Muscle layer of colon (tissue), 2 donors: ENCODE data around the gene CNBP.
A peak's percentile ranks its signal among the peaks of the same experiment; 100 is the strongest.
"Not testable (repeated sequence)": the region's sequence is repeated elsewhere in the genome, so short reads cannot be mapped to it uniquely, and the experiment has no call there.

Experiments used
- H3K27ac ChIP-seq: one replicate; pipeline ENCODE4 v1.7.0; 2013; ENCODE audit warnings: low read depth, mild to moderate bottlenecking, low read length, moderate library complexity
- H3K27me3 ChIP-seq, 2 donors: one replicate each; pipeline ENCODE4 v1.7.0; 2013; ENCODE audit warnings: low read length in 2 of 2, mild to moderate bottlenecking in 2 of 2; ENCODE audit not compliant: insufficient read depth in 2 of 2, control insufficient read depth in 1 of 2
- H3K36me3 ChIP-seq: one replicate; pipeline ENCODE4 v1.7.0; 2013; ENCODE audit warnings: mild to moderate bottlenecking, low read length; ENCODE audit not compliant: insufficient read depth
- H3K4me1 ChIP-seq: one replicate; pipeline ENCODE4 v1.7.0; 2013; ENCODE audit warnings: mild to moderate bottlenecking, low read length; ENCODE audit not compliant: insufficient read depth
- H3K4me3 ChIP-seq, 2 donors: one replicate each; pipeline ENCODE4 v1.7.0; 2013; ENCODE audit warnings: low read length in 2 of 2, low read depth in 1 of 2, mild to moderate bottlenecking in 1 of 2, moderate library complexity in 1 of 2
- H3K9ac ChIP-seq: one replicate; pipeline ENCODE4 v1.7.0; 2013; ENCODE audit warnings: low read length
- H3K9me3 ChIP-seq: one replicate; pipeline ENCODE4 v1.7.0; 2013; ENCODE audit warnings: mild to moderate bottlenecking, low read length
- donor health status: abdominal sarcoma.
- donor health status: Adenocarcinoma of cecum.

CNBP gene

GRCh38 chr3:129160891-129161859 is 22.5 kb downstream of the CNBP start, which contains the start of gene ISY1:
Gene ISY1 (minus strand): TSS chr3:129161063. CDS start chr3:129160975, 88 bp downstream.
- peak within 1 kb of the TSS; percentile 96 for H3K27ac ChIP-seq
- H3K9ac ChIP-seq: peak within 1 kb of the TSS; percentile 93
- H3K4me1 ChIP-seq: peaks cover 20% of the 10 kb centered on the region
- no peaks in the 10 kb centered on the region for H3K27me3 ChIP-seq
- peak within 1 kb of the TSS; percentile 72 to 98 for H3K4me3 ChIP-seq
- peaks cover 32% of the 10 kb centered on the region for H3K36me3 ChIP-seq
- no peaks in the 10 kb centered on the region for H3K9me3 ChIP-seq

- Histone ChIP-seq H3K27ac (no peak overlapping the region), H3K36me3 (peaks cover 23% of the 10 kb centered on the region), H3K4me1 (no peaks in the 10 kb centered on the region), H3K9me3 (no peaks in the 10 kb centered on the region), H3K9ac (no peak overlapping the region), H3K4me3 (no peak overlapping the region), H3K27me3 (no peaks in the 10 kb centered on the region)
Measured at GRCh38 chr3:129144786-129145185, 38.9 kb downstream of the CNBP start.

DNA sequence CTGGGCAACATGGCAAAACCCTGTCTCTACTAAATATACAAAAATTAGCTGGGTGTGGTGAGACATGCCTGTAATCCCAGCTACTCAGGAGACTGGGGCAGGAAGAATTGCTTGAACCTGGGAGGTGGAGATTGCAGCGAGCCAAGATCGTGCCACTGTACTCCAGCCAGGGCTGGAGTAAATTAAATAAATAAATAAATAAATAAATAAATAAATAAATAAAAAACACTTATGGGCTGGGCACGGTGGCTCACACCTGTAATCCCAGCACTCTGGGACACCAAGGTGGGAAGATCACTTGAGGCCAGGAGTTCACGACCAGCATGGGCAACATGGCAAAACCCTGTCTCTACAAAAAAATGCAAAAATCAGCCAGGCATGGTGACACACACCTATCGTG is 42.7 kb downstream of the CNBP start:
- not testable (repeated sequence) for H3K4me3 ChIP-seq
- H3K36me3 ChIP-seq: peaks cover 26% of the 10 kb centered on the region

GRCh38 chr3:129139911-129140310 is 43.8 kb downstream of the CNBP start:
- peaks cover 19% of the 10 kb centered on the region for H3K36me3 ChIP-seq

More for the DNA sequence above, 42.7 kb downstream of the CNBP start:
- H3K4me1 ChIP-seq, H3K27me3 ChIP-seq, H3K9me3 ChIP-seq, H3K27ac ChIP-seq, H3K9ac ChIP-seq: not testable (repeated sequence)

GRCh38 chr3:129136275-129136674 is 47.4 kb downstream of the CNBP start:
- not testable (repeated sequence) for H3K9me3 ChIP-seq

More at GRCh38 chr3:129139911-129140310, 43.8 kb downstream of the CNBP start:
- Histone ChIP-seq H3K4me3 (no peak overlapping the region), H3K4me1 (no peaks in the 10 kb centered on the region), H3K9me3 (no peaks in the 10 kb centered on the region), H3K27ac (no peak overlapping the region), H3K27me3 (no peaks in the 10 kb centered on the region), H3K9ac (no peak overlapping the region)

GRCh38 chr3:129132097-129132866 is 51.4 kb downstream of the CNBP start:
- no peak overlapping the region for H3K9ac ChIP-seq
- peaks cover 61% of the 10 kb centered on the region for H3K36me3 ChIP-seq
- no peaks in the 10 kb centered on the region for H3K4me1 ChIP-seq

More at GRCh38 chr3:129136275-129136674, 47.4 kb downstream of the CNBP start:
- not testable (repeated sequence) for H3K27ac ChIP-seq, H3K4me1 ChIP-seq, H3K9ac ChIP-seq, H3K4me3 ChIP-seq, H3K27me3 ChIP-seq
- H3K36me3 ChIP-seq: peaks cover 43% of the 10 kb centered on the region

DNA sequence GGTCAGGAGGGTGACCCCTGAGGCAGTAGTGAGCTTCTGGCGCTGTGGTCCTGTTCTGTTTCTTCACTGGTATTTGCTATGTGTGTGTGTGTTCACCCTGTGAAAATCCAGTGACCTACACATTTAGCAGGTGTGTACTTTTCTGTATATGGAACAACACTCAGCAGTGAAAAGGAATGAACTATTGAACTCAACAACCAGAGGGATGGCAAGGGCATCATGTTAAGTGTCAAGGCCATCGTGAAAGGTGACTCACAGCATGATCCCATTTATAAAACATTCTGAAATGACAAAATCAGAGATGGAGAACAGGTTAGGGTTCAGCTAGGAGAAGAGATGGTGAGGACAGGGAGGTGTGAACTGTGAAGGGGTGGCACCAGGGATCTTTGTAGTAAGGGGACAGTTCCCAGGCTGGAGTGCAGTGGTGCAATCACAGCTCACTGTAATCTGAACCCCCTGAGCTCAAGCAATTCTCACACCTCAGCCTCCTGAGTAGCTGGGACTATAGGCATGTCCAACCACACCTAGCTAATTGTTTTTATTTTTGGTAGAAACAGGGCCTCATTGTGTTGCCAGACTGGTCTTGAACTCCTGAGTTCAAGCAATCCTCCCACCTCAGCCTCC is 52.1 kb downstream of the CNBP start:
- Histone ChIP-seq H3K36me3 (peaks cover 61% of the 10 kb centered on the region), H3K9ac (no peak overlapping the region)

More at GRCh38 chr3:129132097-129132866, 51.4 kb downstream of the CNBP start:
- Histone ChIP-seq H3K9me3 (no peaks in the 10 kb centered on the region), H3K4me3 (no peak overlapping the region), H3K27me3 (no peaks in the 10 kb centered on the region), H3K27ac (no peak overlapping the region)

DNA sequence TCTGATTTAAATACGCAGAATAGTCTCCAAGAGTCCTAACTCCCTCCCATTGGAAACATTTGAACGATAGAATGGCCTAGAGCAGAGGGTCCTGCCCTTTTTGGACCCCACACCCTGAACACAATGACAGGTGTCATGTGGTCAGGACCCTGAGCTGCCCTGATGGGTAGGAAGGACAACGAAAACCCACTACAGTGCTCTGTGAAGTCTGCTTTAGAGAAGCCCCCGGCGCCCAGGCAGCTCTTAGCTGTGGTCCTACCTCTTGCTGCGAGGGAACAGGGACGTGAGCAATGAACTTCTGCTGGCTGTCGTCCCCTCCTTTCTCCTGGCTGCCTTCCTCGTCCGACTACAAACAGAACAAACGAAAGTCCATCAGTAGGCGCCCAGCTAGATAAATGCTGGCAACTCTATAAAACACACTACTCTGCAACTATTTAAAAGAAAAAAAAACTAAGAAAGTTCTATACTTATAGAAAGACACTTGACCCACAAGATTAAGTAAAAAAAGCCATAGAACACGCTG is 53.3 kb downstream of the CNBP start:
- H3K36me3 ChIP-seq: peaks cover 61% of the 10 kb centered on the region
- H3K27me3 ChIP-seq: no peaks in the 10 kb centered on the region
- no peaks in the 10 kb centered on the region for H3K9me3 ChIP-seq
- no peak overlapping the region for H3K4me3 ChIP-seq
- H3K27ac ChIP-seq: no peak overlapping the region
- H3K4me1 ChIP-seq: no peaks in the 10 kb centered on the region
- no peak overlapping the region for H3K9ac ChIP-seq

More for the DNA sequence above, 52.1 kb downstream of the CNBP start:
- H3K4me1 ChIP-seq: no peaks in the 10 kb centered on the region
- no peak overlapping the region for H3K27ac ChIP-seq
- H3K27me3 ChIP-seq: no peaks in the 10 kb centered on the region
- H3K4me3 ChIP-seq: no peak overlapping the region
- no peaks in the 10 kb centered on the region for H3K9me3 ChIP-seq

DNA sequence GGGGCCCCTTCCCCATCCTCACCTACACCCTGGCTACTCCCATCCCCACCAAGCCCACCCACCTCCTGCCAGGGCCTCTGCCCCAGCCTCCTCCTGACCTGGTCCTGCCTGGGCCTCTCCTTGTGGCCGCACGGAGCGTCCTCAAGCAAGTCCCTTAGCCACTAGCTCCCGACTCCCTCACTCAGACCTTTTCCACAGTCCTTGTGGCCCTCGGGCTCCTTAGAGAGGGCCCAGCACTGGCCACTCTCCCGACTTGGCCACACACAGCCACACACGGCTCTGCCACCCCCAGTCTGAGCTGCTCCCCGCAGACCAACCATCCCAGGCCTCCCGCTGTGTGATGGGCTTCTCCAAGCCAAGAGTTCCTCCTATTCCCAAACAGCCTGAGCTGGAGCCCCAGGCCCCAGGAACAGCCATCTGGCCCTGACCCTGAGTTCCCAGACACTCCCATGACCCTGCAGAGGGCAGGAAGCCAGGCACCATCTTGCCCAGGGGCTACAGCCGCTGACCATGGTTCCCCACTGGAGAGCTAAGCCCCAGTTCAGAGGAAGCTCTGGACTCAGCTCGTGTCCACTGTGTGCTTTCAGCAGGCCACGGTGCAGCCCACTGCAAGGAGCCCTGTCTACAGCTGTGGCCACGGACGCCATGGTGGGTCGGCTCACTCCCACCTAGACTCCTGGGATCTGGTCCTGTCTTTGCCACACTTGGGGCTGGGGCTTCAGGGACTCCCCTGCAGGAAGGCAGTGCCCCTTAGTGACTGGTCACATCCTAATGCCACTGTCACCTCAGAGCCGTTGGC is 55.1 kb downstream of the CNBP start:
- no peak overlapping the region for H3K4me3 ChIP-seq
- H3K27me3 ChIP-seq: no peaks in the 10 kb centered on the region
- peaks cover 48% of the 10 kb centered on the region for H3K36me3 ChIP-seq
- H3K4me1 ChIP-seq: no peaks in the 10 kb centered on the region
- H3K9me3 ChIP-seq: no peaks in the 10 kb centered on the region
- H3K9ac ChIP-seq: no peak overlapping the region
- no peak overlapping the region for H3K27ac ChIP-seq

- no peaks in the 10 kb centered on the region for H3K4me1 ChIP-seq
- H3K27ac ChIP-seq: no peak overlapping the region
- H3K36me3 ChIP-seq: peaks cover 33% of the 10 kb centered on the region
Measured at GRCh38 chr3:129126726-129127280, 56.9 kb downstream of the CNBP start.

More at GRCh38 chr3:129126726-129127280, 56.9 kb downstream of the CNBP start:
- Histone ChIP-seq H3K9ac (no peak overlapping the region), H3K27me3 (no peaks in the 10 kb centered on the region), H3K4me3 (no peak overlapping the region), H3K9me3 (no peaks in the 10 kb centered on the region)
